Nucleus accumbens (tissue), 56 donors: ENCODE results near the gene ANTKMT.

Experiments used
- DNase-seq, 56 donors: peaks; one replicate each; lab custom pipeline; 2025; lab: John Stamatoyannopoulos, UW

Gene ANTKMT

GRCh38 chr16:760065-760464 lies 39.1 kb downstream of the ANTKMT start:
- DNase-seq: no peak

- DNase-seq: no peak
Observed at GRCh38 chr16:760545-761343, 39.8 kb downstream of the ANTKMT start, which contains the start of gene MSLN. Gene MSLN, plus strand, starts transcription at chr16:760734. Its CDS starts 1,947 bp downstream, at chr16:762681.

- no peak for DNase-seq
Observed at GRCh38 chr16:761625-762513, 40.9 kb downstream of the ANTKMT start.

- no peak for DNase-seq
Observed at GRCh38 chr16:762595-763268, 41.8 kb downstream of the ANTKMT start.

- DNase-seq: no peak
Observed at GRCh38 chr16:763369-764183, 42.6 kb downstream of the ANTKMT start.

GRCh38 chr16:764184-764750 lies 43.3 kb downstream of the ANTKMT start:
- no peak for DNase-seq

GRCh38 chr16:764848-765487 lies 44.0 kb downstream of the ANTKMT start:
- DNase-seq: no peak

- no peak for DNase-seq
Observed at GRCh38 chr16:765488-765865, 44.5 kb downstream of the ANTKMT start.

- DNase-seq: no peak
Observed at GRCh38 chr16:766008-766819, 45.3 kb downstream of the ANTKMT start.

GRCh38 chr16:766820-767640 lies 46.1 kb downstream of the ANTKMT start:
- no peak for DNase-seq

GRCh38 chr16:767743-768235 lies 46.8 kb downstream of the ANTKMT start:
- DNase-seq: no peak

- no peak for DNase-seq
Observed at GRCh38 chr16:768428-768827, 47.5 kb downstream of the ANTKMT start.

- no peak for DNase-seq
Observed at GRCh38 chr16:769184-769784, 48.3 kb downstream of the ANTKMT start.

- no peak for DNase-seq
Observed at GRCh38 chr16:769934-770333, 49.0 kb downstream of the ANTKMT start.

GRCh38 chr16:770411-770810 lies 49.5 kb downstream of the ANTKMT start:
- no peak for DNase-seq
